ENCODE data around the gene CSRP2.

The CSRP2 gene

DNA sequence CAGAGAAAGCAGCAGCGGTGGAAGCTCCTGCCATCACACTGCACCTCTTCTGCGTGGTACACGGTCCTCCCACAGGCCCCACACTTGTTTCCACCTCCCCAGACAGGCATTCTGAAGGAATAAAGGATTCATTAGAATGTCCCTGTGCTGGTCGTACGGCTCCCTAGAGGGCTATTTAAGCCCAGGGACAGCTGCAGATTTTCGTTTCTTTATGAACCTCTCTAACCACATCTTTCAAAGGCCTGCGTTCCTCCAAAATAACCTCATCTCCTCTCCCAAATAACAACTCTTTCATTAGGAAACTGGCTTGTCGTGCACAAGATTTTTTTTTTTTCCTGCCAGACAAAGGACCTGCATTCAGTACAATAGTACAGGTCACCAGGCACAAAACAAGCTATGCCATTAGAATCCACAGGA is 12.7 kb downstream of the CSRP2 start:
- ChIA-PET POLR2A (interaction anchor here (0.7 kb wide), 1 partner anchor 88 kb away, joined by 4 read pairs; no protein-coding TSS in a partner anchor), CTCF (interaction anchor here (0.9 to 1.8 kb wide), 5 partner anchors 9 to 145 kb away, joined by 3 to 7 read pairs (median 4); no protein-coding TSS in a partner anchor)
- no peak for DNase-seq (ENCODE audit: extremely low spot score)
- TF ChIP-seq CTCF (IDR thresholded peaks at IDR 0.05; ENCODE audit: control extremely low read depth, extremely low read depth, low read depth, missing control alignments), result no peak

GRCh38 chr12:76864791-76865400 is 13.9 kb downstream of the CSRP2 start:
- ChIA-PET CTCF (interaction anchor here (1.8 kb wide), 1 partner anchor 11 kb away, joined by 7 read pairs; no protein-coding TSS in a partner anchor), POLR2A (no interaction called here)
- no peak for TF ChIP-seq CTCF (IDR thresholded peaks at IDR 0.05; ENCODE audit: control extremely low read depth, extremely low read depth, low read depth, missing control alignments)
- DNase-seq (ENCODE audit: extremely low spot score), result peak; percentile 17

- TF ChIP-seq CTCF (IDR thresholded peaks at IDR 0.05; ENCODE audit: control extremely low read depth, extremely low read depth, low read depth, missing control alignments), result no peak
- ChIA-PET CTCF (no interaction called here), POLR2A (no interaction called here)
- no peak for DNase-seq (ENCODE audit: extremely low spot score)
These were observed 15.0 kb downstream of the CSRP2 start for GRCh38 chr12:76863837-76864236.

GRCh38 chr12:76863005-76863670 is 15.7 kb downstream of the CSRP2 start:
- no peak for TF ChIP-seq CTCF (IDR thresholded peaks at IDR 0.05; ENCODE audit: control extremely low read depth, extremely low read depth, low read depth, missing control alignments)
- ChIA-PET CTCF (no interaction called here), POLR2A (no interaction called here)
- DNase-seq (ENCODE audit: extremely low spot score), result no peak

DNA sequence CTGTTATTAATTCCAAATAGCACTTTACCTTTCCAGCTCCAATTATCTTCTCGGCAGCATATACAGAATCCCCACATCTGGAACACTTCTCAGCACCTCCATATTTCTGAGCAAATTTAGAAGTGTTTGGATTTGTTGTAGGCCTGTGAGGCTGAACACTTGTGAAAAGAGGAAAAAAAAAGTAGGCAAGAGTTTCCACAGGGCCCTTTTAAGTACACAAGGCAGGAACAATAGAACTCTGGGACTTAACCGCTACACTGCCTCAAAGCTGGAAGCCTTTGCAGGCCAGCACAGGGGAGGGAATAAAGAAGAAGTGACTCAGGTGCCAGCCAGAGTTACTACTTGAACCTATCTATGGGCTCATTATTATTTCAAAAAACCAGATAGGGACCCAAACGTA is 18.6 kb downstream of the CSRP2 start:
- no peak for TF ChIP-seq CTCF (IDR thresholded peaks at IDR 0.05; ENCODE audit: control extremely low read depth, extremely low read depth, low read depth, missing control alignments)
- ChIA-PET POLR2A (no interaction called here), CTCF (no interaction called here)
- no peak for DNase-seq (ENCODE audit: extremely low spot score)

DNA sequence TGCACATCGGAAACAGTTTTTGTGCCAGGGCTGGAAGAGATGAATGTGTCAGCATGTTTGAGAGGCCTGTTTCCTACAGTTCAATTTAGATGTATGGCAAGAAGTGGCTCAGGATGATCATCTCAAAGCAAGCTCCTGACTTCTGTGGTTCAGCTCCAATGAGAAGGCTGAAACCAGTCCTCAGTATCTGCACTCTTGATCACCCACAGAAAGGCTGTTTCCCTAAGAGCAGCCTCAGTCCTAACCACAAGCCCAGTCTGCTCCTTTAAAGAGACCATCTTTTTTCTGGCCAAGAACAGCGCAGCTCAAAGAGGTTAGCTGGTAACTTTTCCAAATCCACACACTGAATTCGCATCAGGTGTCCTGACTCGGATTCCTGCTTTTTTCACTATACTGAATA is 19.2 kb downstream of the CSRP2 start:
- POLR2A ChIA-PET, result no interaction called here
- CTCF ChIA-PET, result no interaction called here
- DNase-seq (ENCODE audit: extremely low spot score), result no peak
- TF ChIP-seq CTCF (IDR thresholded peaks at IDR 0.05; ENCODE audit: control extremely low read depth, extremely low read depth, low read depth, missing control alignments), result no peak

Data from GM10248 (cell line).